Right lobe of liver (tissue), 4 donors: ENCODE results near the gene NFS1.

Source experiments
- POLR2A ChIP-seq: fragments of 450-650 bp; IDR thresholded peaks from one replicate; pipeline ENCODE4 v1.6.1; 2017; ENCODE audit warnings: antibody characterized with exemption, mild to moderate bottlenecking
- TF ChIP-seq, protein P1 (sequence below), 4 donors: fragments of 200-600 bp in 3 of 4; fragments of 450-650 bp in 1 of 4; IDR thresholded peaks; one replicate each; pipeline versions ENCODE4 v1.5.1 to v1.8.0; 2016 to 2022; ENCODE audit warnings: antibody characterized with exemption in 4 of 4, mild to moderate bottlenecking in 2 of 4
- donor health status: DM: no; HTN: no; CAD: no.
- donor health status: DM: no; HTN: no; CAD: no.
- donor health status: DM: no; HTN: yes; CAD: no.

DNA sequence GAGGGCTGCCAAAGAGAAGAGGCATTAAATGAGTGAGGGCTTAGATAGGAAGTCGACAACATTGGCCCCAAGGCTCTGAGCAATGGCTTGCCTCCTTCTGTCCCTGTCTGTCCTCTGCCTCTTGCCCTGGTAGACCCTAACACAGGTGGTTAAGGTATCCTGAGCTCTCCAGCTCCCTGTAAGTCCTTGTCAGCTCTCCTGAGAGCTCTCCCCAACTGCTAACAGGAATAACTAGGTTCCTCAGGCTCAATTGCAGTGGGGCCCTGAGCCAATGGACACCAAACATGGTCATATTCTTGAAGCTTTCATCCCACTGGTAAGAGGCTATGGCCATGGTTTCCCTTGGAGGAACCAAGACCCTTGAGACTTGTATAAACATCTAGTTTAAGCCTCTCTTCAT is 29.5 kb downstream of the NFS1 start:
- TF ChIP-seq POLR2A = no peak
- TF ChIP-seq, protein P1, sequence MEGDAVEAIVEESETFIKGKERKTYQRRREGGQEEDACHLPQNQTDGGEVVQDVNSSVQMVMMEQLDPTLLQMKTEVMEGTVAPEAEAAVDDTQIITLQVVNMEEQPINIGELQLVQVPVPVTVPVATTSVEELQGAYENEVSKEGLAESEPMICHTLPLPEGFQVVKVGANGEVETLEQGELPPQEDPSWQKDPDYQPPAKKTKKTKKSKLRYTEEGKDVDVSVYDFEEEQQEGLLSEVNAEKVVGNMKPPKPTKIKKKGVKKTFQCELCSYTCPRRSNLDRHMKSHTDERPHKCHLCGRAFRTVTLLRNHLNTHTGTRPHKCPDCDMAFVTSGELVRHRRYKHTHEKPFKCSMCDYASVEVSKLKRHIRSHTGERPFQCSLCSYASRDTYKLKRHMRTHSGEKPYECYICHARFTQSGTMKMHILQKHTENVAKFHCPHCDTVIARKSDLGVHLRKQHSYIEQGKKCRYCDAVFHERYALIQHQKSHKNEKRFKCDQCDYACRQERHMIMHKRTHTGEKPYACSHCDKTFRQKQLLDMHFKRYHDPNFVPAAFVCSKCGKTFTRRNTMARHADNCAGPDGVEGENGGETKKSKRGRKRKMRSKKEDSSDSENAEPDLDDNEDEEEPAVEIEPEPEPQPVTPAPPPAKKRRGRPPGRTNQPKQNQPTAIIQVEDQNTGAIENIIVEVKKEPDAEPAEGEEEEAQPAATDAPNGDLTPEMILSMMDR (IDR thresholded peaks at IDR 0.05) = no peak
